HG03039 (cell line): Measurements from ENCODE around the gene TEX36.
"Not testable (repeated sequence)": the region's sequence is repeated elsewhere in the genome, so short reads cannot be mapped to it uniquely, and the experiment has no call there.

Source experiments
- ATAC-seq: cut with Tn5 transposase; IDR thresholded peaks from one replicate; pipeline ENCODE4 v1.9.1; 2021; ENCODE audit warnings: mild to moderate bottlenecking, moderate library complexity; ENCODE audit not compliant: unreplicated experiment

The TEX36 gene

GRCh38 chr10:125692601-125693523 lies 9.9 kb upstream of the TEX36 start:
- ATAC-seq = no peak

GRCh38 chr10:125692196-125692595 lies 9.2 kb upstream of the TEX36 start:
- ATAC-seq = no peak

GRCh38 chr10:125691160-125691981 lies 8.4 kb upstream of the TEX36 start:
- ATAC-seq = no peak

- ATAC-seq = no peak
Measured at GRCh38 chr10:125689955-125690569, 7.1 kb upstream of the TEX36 start.

GRCh38 chr10:125687507-125688185 lies 4.7 kb upstream of the TEX36 start:
- ATAC-seq = no peak

GRCh38 chr10:125684581-125684980 lies 1.6 kb upstream of the TEX36 start:
- ATAC-seq = no peak

GRCh38 chr10:125683821-125684220 lies 858 bp upstream of the TEX36 start:
- ATAC-seq = no peak

GRCh38 chr10:125679436-125679835 lies 3.5 kb downstream of the TEX36 start:
- no peak for ATAC-seq

GRCh38 chr10:125672884-125673283 lies 10.1 kb downstream of the TEX36 start:
- no peak for ATAC-seq

GRCh38 chr10:125662584-125662983 lies 20.4 kb downstream of the TEX36 start:
- no peak for ATAC-seq

- no peak for ATAC-seq
Measured at GRCh38 chr10:125661941-125662515, 20.9 kb downstream of the TEX36 start.

GRCh38 chr10:125661431-125661940 lies 21.5 kb downstream of the TEX36 start:
- ATAC-seq = no peak

- ATAC-seq = no peak
Measured at GRCh38 chr10:125659071-125659470, 23.9 kb downstream of the TEX36 start.

- no peak for ATAC-seq
Measured at GRCh38 chr10:125656523-125656922, 26.4 kb downstream of the TEX36 start.

GRCh38 chr10:125653113-125653512 lies 29.9 kb downstream of the TEX36 start:
- not testable (repeated sequence) for ATAC-seq

- ATAC-seq = no peak
Measured at GRCh38 chr10:125646311-125646710, 36.7 kb downstream of the TEX36 start.

- no peak for ATAC-seq
Measured at GRCh38 chr10:125641398-125641797, 41.6 kb downstream of the TEX36 start.

GRCh38 chr10:125640653-125641052 lies 42.3 kb downstream of the TEX36 start:
- ATAC-seq = no peak

- no peak for ATAC-seq
Measured at GRCh38 chr10:125639846-125640245, 43.1 kb downstream of the TEX36 start.

GRCh38 chr10:125638555-125638954 lies 44.4 kb downstream of the TEX36 start:
- ATAC-seq = no peak
